GM12873 (cell line): ENCODE results near the gene FGF16.

ENCODE experiments used
- CTCF ChIP-seq: IDR thresholded peaks from 2 replicates; pipeline ENCODE4 v1.5.1; 2012; ENCODE audit warnings: low read depth, mild to moderate bottlenecking, moderate library complexity, low read length, control low read depth; ENCODE audit not compliant: insufficient read depth; ENCODE audit errors: missing control alignments

Gene FGF16

GRCh38 chrX:77436682-77437081, 10.5 kb upstream of the FGF16 start:
- TF ChIP-seq CTCF, result no peak

- no peak for TF ChIP-seq CTCF
Observed at GRCh38 chrX:77440330-77440729, 6.9 kb upstream of the FGF16 start.

GRCh38 chrX:77441033-77441432, 6.2 kb upstream of the FGF16 start:
- TF ChIP-seq CTCF, result no peak

GRCh38 chrX:77441479-77441878, 5.7 kb upstream of the FGF16 start:
- TF ChIP-seq CTCF, result no peak

GRCh38 chrX:77442728-77443127, 4.5 kb upstream of the FGF16 start:
- no peak for TF ChIP-seq CTCF

- TF ChIP-seq CTCF, result no peak
Observed at GRCh38 chrX:77444075-77444474, 3.1 kb upstream of the FGF16 start.

GRCh38 chrX:77444545-77444944, 2.6 kb upstream of the FGF16 start:
- no peak for TF ChIP-seq CTCF
